ENCODE results near the gene AGR3. TPM values are rescaled to one million over a fixed set of nuclear protein-coding genes. Genes with fewer than 3 reads are reported as not detected.

AGR3 gene
- total RNA-seq, 1 experiment from 2014 or later, result not detected

GRCh38 chr7:16918288-16918895 lies 36.6 kb upstream of the AGR3 start:
- TF ChIP-seq RAD21 (IDR thresholded peaks at IDR 0.05; ENCODE audit: low read depth) (peak; percentile 77), CBX3 (IDR thresholded peaks at IDR 0.05; ENCODE audit: low read depth) (no peak), CTCF (IDR thresholded peaks at IDR 0.05 in 2 of 3, conservative IDR thresholded peaks at IDR 0.05 in 1 of 3; ENCODE audit: borderline replicate concordance in 1 of 3, insufficient read depth in 1 of 3, low read depth in 2 of 3, low read length in 2 of 3) (peak; percentile 50 to 80 (median 76)), EZH2phosphoT487 (IDR thresholded peaks at IDR 0.05; ENCODE audit: borderline replicate concordance) (no peak), ZNF274 (IDR thresholded peaks at IDR 0.05; ENCODE audit: low read depth, low read length) (no peak), FOSL1 (IDR thresholded peaks at IDR 0.05; ENCODE audit: low read depth) (no peak)
- Histone ChIP-seq H3K27ac (ENCODE audit: low read depth, low read length) (no peak overlapping the region), H4K20me1 (ENCODE audit: insufficient read depth) (no peaks in the 10 kb centered on the region), H3K36me3 (ENCODE audit: control insufficient read depth in 1 of 2, insufficient read depth in 2 of 2, low read length in 2 of 2) (no peaks in the 10 kb centered on the region), H3K4me1 (ENCODE audit: control insufficient read depth in 1 of 2, insufficient read depth in 2 of 2, low read length in 2 of 2) (peaks cover 0 to 22% of the 10 kb centered on the region in 2 experiments; a peak in 2 of 4 replicates), H3K9me2 (ENCODE audit: insufficient read depth) (no peaks in the 10 kb centered on the region; the same call in 1 of the 2 replicates), H3K4me3 (replicated peaks in 1 of 2; ENCODE audit: low read depth in 1 of 2, low read length in 2 of 2) (no peak overlapping the region), H3K27me3 (ENCODE audit: insufficient read depth, low read length) (no peaks in the 10 kb centered on the region), H3K9ac (ENCODE audit: low read length) (no peak overlapping the region), H2AFZ (ENCODE audit: low read depth, low read length, poor library complexity, severe bottlenecking) (no peak overlapping the region), H3K79me2 (ENCODE audit: insufficient read depth, low read length) (no peaks in the 10 kb centered on the region), H3K4me2 (ENCODE audit: low read length) (no peak overlapping the region), H3K9me3 (ENCODE audit: control insufficient read depth in 1 of 2, insufficient read depth in 1 of 2, low read depth in 1 of 2, low read length in 2 of 2) (no peaks in the 10 kb centered on the region)
- DNase-seq (ENCODE audit: low read depth, low spot score) (peak; percentile 33), ATAC-seq (no peak)
- intact Hi-C loops (cut with micrococcal nuclease), result loop anchor here (1.0 to 5.0 kb wide), 5 partner anchors 117 to 804 kb away; no protein-coding TSS in a partner anchor
- ChIA-PET POLR2A (no interaction called here), RAD21 (ENCODE audit: low non-redundant PET in 1 of 2, low total read pairs in 2 of 2, uncharacterized antibody in 2 of 2, unreplicated experiment in 2 of 2) (interaction anchor here (0.8 kb wide), 2 partner anchors 117 kb away, joined by 4 to 6 read pairs; no protein-coding TSS in a partner anchor), CTCF (interaction anchor here (0.8 to 2.2 kb wide), 11 partner anchors 8 to 467 kb away, joined by 3 to 16 read pairs (median 5); no protein-coding TSS in a partner anchor)
- no TSS peak for BruUV-seq (replicated peaks)

Data from HCT116 (cell line).